H1 (cell line): ENCODE measurements around the gene GLRX5.

Experiments used
- EZH2 ChIP-seq: fragments of 200-600 bp; sonication (generic); IDR thresholded peaks from 2 replicates; pipeline ENCODE4 v1.7.1; 2012; ENCODE audit warnings: low read depth, mild to moderate bottlenecking, moderate library complexity, low read length, inconsistent platforms; ENCODE audit not compliant: severe bottlenecking
- POLR2A ChIP-seq, 2 experiments: IDR thresholded peaks; 1 replicate in 1 of 2; 2 replicates in 1 of 2; pipeline ENCODE4 v1.6.1; 2011; ENCODE audit warnings: low read depth in 2 of 2, low read length in 2 of 2, mild to moderate bottlenecking in 2 of 2; ENCODE audit errors: control extremely low read depth in 1 of 2
- RBBP5 ChIP-seq: IDR thresholded peaks from 2 replicates; pipeline ENCODE4 v1.7.1; 2012; ENCODE audit warnings: low read depth, mild to moderate bottlenecking, inconsistent platforms, low read length, moderate library complexity, borderline replicate concordance
- SIX5 ChIP-seq: IDR thresholded peaks from 2 replicates; pipeline ENCODE4 v1.6.1; 2011; ENCODE audit warnings: mild to moderate bottlenecking, low read depth, low read length

DNA sequence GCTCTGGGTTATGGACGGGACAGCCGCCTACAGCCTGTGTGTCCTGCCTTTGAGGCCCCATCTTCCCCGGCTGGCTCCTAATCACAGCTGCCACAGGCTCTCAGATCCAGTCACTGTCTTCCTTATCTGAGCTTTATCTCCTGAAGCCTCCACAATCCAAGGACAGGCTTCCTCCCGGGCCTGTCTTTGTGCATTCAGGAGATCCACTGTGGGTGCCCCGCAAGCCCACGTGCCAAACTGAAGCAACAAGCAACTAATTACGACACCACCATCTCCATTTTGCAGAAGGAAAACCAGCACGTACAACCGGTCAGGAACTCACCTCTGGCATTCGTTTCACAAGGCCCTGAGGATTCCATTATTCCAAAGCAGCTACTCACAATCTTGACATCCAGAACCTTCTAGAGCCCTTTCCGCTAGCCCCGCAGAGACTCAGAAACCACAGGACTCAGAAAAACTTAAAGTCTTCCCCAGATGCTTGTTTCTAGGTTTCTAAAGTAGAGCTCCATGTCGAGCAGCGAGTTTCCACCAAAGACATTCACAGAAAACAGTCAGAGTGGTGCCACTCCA, 32.4 kb upstream of the GLRX5 start:
- TF ChIP-seq POLR2A (IDR thresholded peaks at IDR 0.05; ENCODE audit: control extremely low read depth in 1 of 2, low read depth in 2 of 2, low read length in 2 of 2) (no peak), RBBP5 (no peak), EZH2 (no peak), SIX5 (no peak)
